Measurements from ENCODE around the gene OPN4. TPM values are rescaled to one million over a fixed set of nuclear protein-coding genes. Genes with fewer than 3 reads are reported as not detected.

Gene OPN4
- total RNA-seq, 2 donors from 2014 or later: not detected

GRCh38 chr10:86685416-86685815 lies 31.1 kb downstream of the OPN4 start:
- DNase-seq: no peak
- peaks cover 4% of the 10 kb centered on the region for H3K4me1 Mint-ChIP-seq
- no peaks in the 10 kb centered on the region for H3K36me3 ChIP-seq (ENCODE audit: control insufficient read depth, insufficient read depth, low read length)
- H3K4me3 ChIP-seq (ENCODE audit: low read length): no peak overlapping the region
- H3K27ac Mint-ChIP-seq: no peak overlapping the region
- H3K27me3 ChIP-seq (ENCODE audit: control insufficient read depth, insufficient read depth, low read length, poor library complexity, severe bottlenecking): no peaks in the 10 kb centered on the region
- H3K27me3 Mint-ChIP-seq (ENCODE audit: insufficient read depth): no peaks in the 10 kb centered on the region
- TF ChIP-seq CTCF (conservative IDR thresholded peaks at IDR 0.05): no peak
- no peak overlapping the region for H3K4me3 Mint-ChIP-seq
- no peaks in the 10 kb centered on the region for H3K4me1 ChIP-seq (ENCODE audit: control insufficient read depth, insufficient read depth, low read length)
- no peak overlapping the region for H3K27ac ChIP-seq (ENCODE audit: low read depth, low read length)
- no peak overlapping the region for H3K9ac ChIP-seq (ENCODE audit: extremely low read depth, low read length, poor library complexity, severe bottlenecking)
- no peaks in the 10 kb centered on the region for H3K36me3 Mint-ChIP-seq (ENCODE audit: low read depth)
- no peaks in the 10 kb centered on the region for H3K9me3 Mint-ChIP-seq
- 85 to 91% methylated on average over 5 to 9 of the region's 9 CpGs for WGBS, 2 experiments (ENCODE audit: insufficient coverage in 1 of 2, insufficient read length in 1 of 2)
- no peaks in the 10 kb centered on the region for H3K9me3 ChIP-seq (ENCODE audit: control insufficient read depth, low read length)

GRCh38 chr10:86685893-86686632 lies 31.7 kb downstream of the OPN4 start:
- no peak for TF ChIP-seq CTCF (conservative IDR thresholded peaks at IDR 0.05)
- Mint-ChIP-seq H3K36me3 (ENCODE audit: low read depth) (no peaks in the 10 kb centered on the region), H3K4me3 (no peak overlapping the region), H3K9me3 (no peaks in the 10 kb centered on the region), H3K27ac (no peak overlapping the region), H3K27me3 (ENCODE audit: insufficient read depth) (no peaks in the 10 kb centered on the region), H3K4me1 (peaks cover 4% of the 10 kb centered on the region)
- H3K27ac ChIP-seq (ENCODE audit: low read depth, low read length): no peak overlapping the region
- H3K4me1 ChIP-seq (ENCODE audit: control insufficient read depth, insufficient read depth, low read length): no peaks in the 10 kb centered on the region
- H3K9ac ChIP-seq (ENCODE audit: extremely low read depth, low read length, poor library complexity, severe bottlenecking): no peak overlapping the region
- DNase-seq: no peak
- H3K27me3 ChIP-seq (ENCODE audit: control insufficient read depth, insufficient read depth, low read length, poor library complexity, severe bottlenecking): no peaks in the 10 kb centered on the region
- no peaks in the 10 kb centered on the region for H3K9me3 ChIP-seq (ENCODE audit: control insufficient read depth, low read length)
- no peak overlapping the region for H3K4me3 ChIP-seq (ENCODE audit: low read length)
- WGBS, 2 experiments (ENCODE audit: insufficient coverage in 1 of 2, insufficient read length in 1 of 2): 86 to 100% methylated on average over 1 to 13 of the region's 13 CpGs
- H3K36me3 ChIP-seq (ENCODE audit: control insufficient read depth, insufficient read depth, low read length): no peaks in the 10 kb centered on the region

DNA sequence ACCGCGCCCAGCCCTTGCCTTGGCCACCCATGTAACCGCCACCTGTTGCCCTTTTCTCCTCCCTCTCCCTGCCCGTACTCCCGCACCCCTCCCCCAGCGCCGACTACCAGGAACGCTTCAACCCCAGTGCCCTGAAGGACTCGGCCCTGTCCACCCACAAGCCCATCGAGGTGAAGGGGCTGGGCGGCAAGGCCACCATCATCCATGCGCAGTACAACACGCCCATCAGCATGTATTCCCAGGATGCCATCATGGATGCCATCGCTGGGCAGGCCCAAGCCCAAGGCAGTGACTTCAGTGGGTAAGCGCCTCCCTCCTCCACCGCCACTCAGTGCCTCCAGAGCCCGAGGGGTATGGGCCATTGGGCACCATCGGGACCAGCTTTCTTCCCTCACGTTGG lies 32.6 kb downstream of the OPN4 start:
- H3K4me3 Mint-ChIP-seq: no peak overlapping the region

More for the DNA sequence above, 32.6 kb downstream of the OPN4 start:
- H3K27ac ChIP-seq (ENCODE audit: low read depth, low read length): no peak overlapping the region
- H3K4me1 ChIP-seq (ENCODE audit: control insufficient read depth, insufficient read depth, low read length): no peaks in the 10 kb centered on the region
- no peaks in the 10 kb centered on the region for H3K36me3 Mint-ChIP-seq (ENCODE audit: low read depth)
- 94 to 98% methylated on average over 9 to 19 of the region's 19 CpGs for WGBS, 2 experiments (ENCODE audit: insufficient coverage in 1 of 2, insufficient read length in 1 of 2)
- H3K9me3 Mint-ChIP-seq: no peaks in the 10 kb centered on the region
- H3K9me3 ChIP-seq (ENCODE audit: control insufficient read depth, low read length): no peaks in the 10 kb centered on the region
- no peak for TF ChIP-seq CTCF (conservative IDR thresholded peaks at IDR 0.05)
- DNase-seq: no peak
- H3K36me3 ChIP-seq (ENCODE audit: control insufficient read depth, insufficient read depth, low read length): no peaks in the 10 kb centered on the region
- H3K4me3 ChIP-seq (ENCODE audit: low read length): no peak overlapping the region
- no peaks in the 10 kb centered on the region for H3K27me3 ChIP-seq (ENCODE audit: control insufficient read depth, insufficient read depth, low read length, poor library complexity, severe bottlenecking)
- H3K9ac ChIP-seq (ENCODE audit: extremely low read depth, low read length, poor library complexity, severe bottlenecking): no peak overlapping the region
- no peaks in the 10 kb centered on the region for H3K27me3 Mint-ChIP-seq (ENCODE audit: insufficient read depth)
- H3K4me1 Mint-ChIP-seq: peaks cover 4% of the 10 kb centered on the region
- no peak overlapping the region for H3K27ac Mint-ChIP-seq
